LNCaP clone FGC (cell line): Measurements from ENCODE around the gene FCN1.

Source experiments
- DNase-seq: peaks from one replicate; pipeline ENCODE4 v3.0.0-alpha.2; 2011; ENCODE audit warnings: low read depth
- H3K4me3 ChIP-seq: 2 replicates; pipeline ENCODE4 v1.5.1; 2011; ENCODE audit warnings: mild to moderate bottlenecking, low read depth, low read length, control low read depth
- TF ChIP-seq, protein P1 (sequence below): IDR thresholded peaks from 2 replicates; pipeline ENCODE4 v1.5.1; 2012; ENCODE audit warnings: mild to moderate bottlenecking; ENCODE audit not compliant: control insufficient read depth, insufficient read depth; ENCODE audit errors: extremely low read depth

FCN1 gene

DNA sequence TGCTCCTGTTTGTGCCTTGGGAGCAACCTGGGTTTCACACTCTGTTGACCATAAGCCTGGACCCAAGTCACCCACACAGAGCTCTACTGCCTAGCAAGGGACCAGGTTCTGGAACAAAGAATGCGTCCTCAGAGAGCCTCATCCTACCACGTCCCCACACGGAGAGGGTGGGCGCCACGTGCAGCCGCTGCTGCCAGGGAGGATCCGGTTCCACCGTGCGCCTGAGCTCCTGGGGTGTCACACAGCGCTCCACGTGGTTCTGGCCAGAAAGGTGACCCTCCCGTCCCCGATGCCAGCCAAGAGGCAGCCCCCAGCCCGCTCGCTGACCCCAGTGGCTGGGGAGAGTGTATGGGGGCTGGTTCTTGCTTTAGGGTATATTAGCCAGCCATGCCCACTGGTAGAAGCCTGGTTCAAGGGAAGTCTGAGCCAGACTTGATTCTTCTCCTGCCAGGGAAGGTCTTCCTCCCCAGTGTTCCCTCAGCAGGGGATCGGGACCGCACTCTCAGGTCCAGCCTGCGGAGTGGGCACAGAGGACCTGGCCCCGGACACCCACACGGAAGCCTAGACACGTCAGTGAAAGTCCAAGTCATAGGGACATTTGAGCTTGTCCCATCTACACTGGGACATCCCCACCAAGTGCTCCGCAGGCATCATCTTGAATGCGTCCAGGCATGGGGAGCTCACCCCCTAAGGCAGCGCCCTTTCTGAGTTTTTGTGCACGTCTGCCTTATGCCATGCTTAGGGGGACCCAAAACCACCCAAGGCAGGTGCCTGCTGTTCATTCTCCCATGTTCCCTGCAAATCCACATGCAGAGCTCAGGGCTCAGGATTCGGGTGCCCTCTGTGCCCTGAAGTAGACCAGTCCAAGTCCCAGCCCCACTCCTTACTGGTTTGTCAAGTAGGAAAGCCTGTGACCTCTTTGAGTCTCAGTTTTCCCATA lies 2.4 kb downstream of the FCN1 start:
- TF ChIP-seq, protein P1, sequence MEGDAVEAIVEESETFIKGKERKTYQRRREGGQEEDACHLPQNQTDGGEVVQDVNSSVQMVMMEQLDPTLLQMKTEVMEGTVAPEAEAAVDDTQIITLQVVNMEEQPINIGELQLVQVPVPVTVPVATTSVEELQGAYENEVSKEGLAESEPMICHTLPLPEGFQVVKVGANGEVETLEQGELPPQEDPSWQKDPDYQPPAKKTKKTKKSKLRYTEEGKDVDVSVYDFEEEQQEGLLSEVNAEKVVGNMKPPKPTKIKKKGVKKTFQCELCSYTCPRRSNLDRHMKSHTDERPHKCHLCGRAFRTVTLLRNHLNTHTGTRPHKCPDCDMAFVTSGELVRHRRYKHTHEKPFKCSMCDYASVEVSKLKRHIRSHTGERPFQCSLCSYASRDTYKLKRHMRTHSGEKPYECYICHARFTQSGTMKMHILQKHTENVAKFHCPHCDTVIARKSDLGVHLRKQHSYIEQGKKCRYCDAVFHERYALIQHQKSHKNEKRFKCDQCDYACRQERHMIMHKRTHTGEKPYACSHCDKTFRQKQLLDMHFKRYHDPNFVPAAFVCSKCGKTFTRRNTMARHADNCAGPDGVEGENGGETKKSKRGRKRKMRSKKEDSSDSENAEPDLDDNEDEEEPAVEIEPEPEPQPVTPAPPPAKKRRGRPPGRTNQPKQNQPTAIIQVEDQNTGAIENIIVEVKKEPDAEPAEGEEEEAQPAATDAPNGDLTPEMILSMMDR, result no peak
- DNase-seq, result no peak
- H3K4me3 ChIP-seq, result no peak overlapping the region

DNA sequence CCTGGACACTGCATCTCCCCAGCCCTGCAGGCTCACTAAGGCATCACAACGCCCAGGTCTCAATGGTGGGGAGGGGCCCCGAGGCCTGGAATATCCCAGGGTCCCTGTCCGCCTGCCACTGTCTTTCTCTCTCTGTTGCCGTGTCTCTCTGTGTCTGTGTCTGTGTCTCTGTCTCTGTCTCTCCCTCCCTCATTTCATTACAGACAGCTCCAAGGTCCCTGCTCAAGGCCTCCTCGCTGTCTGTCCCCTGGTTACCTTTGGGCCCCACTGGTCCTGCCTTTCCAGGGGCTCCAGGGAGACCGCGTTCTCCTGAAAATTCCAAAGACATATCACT lies 3.2 kb downstream of the FCN1 start:
- H3K4me3 ChIP-seq, result no peak overlapping the region
- TF ChIP-seq, protein P1, result no peak
- DNase-seq, result no peak

DNA sequence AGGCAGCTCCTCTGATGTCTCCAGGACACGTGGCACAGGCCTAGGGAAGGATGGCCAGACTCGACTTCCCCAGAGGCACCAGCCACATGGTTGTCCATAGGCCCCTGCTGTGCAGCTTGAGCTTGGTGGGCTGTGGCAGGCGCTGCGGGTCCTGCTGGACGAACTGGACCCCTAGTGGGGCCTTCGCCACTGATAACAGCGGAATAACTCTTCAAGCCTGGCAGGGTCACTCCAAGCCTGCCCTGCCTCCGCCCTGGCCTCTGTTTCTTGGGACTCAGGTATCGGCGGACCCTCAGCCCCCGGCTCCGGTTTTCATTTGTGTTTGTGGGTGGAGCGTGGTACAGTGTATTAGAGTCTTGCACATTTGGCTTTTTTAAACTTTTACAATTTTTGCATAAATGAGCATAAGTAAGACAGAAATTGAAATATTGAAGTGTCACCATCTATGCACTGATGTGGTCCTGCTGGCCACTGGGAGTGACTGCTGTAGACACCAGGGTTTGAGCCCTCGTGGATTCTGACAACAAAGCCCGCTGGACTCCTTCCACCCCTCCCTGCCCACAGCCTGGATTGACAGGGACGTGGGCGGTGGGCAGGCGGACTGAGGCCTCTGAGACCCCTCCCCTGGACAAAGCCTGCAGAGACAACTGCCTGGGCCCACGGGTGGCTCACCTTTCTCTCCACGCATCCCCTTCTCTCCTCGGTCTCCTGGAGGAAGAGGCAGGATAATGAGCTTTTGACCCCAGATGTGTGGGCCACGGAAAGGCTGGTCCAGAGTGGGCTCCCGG lies 3.8 kb downstream of the FCN1 start:
- no peak for DNase-seq
- H3K4me3 ChIP-seq, result no peak overlapping the region
- TF ChIP-seq, protein P1, result no peak

DNA sequence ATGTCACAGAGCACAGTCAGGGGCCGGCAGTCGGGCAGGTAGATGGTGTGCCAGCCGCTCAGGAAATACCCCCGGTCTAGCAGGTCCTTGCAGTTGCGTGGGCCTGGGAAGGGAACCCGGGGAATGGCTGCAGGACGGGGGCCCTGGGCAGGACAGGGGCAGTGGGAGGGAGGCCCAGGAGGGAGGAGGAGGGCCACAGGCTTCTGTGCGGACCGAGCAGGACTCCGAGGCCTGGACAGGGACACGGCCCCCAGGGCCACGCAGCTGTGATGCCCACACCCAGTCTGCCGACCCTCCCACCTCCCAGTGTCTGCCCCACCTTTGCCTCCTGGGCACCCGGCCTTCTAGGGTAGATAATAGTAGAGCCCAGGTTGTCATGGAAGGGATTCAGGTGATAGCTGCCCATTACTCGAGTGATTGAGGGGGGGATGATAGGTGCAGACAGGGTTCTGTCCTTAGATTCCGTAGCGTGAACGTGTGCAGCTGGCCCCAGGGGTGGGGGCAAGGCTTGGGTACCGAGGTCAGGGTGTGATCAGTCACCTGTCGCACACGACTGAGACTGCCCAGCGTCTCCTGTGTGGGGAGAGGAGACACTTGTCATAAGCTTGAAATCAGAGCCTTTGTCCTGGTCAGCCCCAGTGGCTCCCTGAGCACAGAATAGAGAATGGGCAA lies 4.5 kb downstream of the FCN1 start:
- TF ChIP-seq, protein P1, result no peak
- no peak overlapping the region for H3K4me3 ChIP-seq
- no peak for DNase-seq

DNA sequence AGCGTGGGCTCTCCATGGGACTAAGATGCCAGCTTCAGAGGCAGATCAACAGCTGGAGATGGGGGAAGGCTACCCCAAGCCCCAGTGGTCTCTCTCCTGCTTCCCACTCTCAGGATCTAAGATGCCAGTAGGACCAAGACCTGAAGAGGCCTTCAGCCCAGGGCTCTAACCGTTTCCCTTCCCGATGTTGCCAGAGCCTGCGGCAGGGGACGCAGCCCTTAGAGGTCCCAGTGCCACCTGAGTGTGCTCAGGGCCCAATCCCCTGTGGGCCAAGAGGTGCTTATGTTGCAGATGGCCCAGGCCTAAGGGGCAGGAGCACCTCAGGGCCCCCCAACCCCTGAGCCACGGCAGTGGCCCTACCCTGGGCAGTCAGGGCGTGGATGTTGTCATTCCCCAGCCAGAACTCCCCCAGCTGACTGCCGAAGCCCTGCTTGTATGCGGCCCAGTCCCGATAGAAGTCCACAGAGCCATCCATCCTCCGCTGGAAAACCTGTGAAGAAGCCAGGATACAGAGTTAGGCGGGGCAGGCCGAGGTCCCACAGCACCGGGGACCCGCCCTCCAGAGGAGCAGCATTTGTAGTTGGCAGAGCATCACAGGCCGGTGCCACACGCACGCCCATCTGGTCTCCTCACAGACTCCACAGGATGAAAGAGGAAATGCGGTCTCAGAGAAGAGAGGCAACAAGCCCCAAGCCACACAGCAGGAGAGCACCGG lies 5.4 kb downstream of the FCN1 start:
- no peak overlapping the region for H3K4me3 ChIP-seq
- TF ChIP-seq, protein P1, result no peak
- DNase-seq, result no peak

GRCh38 chr9:134909511-134910481 lies 7.9 kb downstream of the FCN1 start:
- H3K4me3 ChIP-seq, result no peak overlapping the region
- TF ChIP-seq, protein P1, result no peak
- no peak for DNase-seq
